HEK293 (cell line): ENCODE results near the gene SH3BP4.

Experiments
- RBAK ChIP-seq: fragments of 450-650 bp; formaldehyde crosslinking; IDR thresholded peaks from 2 replicates; pipeline ENCODE4 v1.5.1; 2016; ENCODE audit warnings: missing biosample characterization, missing genetic modification characterization
- ZBTB8A ChIP-seq: fragments of 450-650 bp; formaldehyde crosslinking; IDR thresholded peaks from 2 replicates; pipeline ENCODE4 v1.5.1; 2016; ENCODE audit warnings: missing biosample characterization, missing genetic modification characterization
- ZNF24 ChIP-seq: fragments of 450-650 bp; formaldehyde crosslinking; IDR thresholded peaks from 2 replicates; pipeline ENCODE4 v1.5.1; 2016; ENCODE audit warnings: missing biosample characterization, missing genetic modification characterization
- ZNF610 ChIP-seq: fragments of 450-650 bp; formaldehyde crosslinking; IDR thresholded peaks from 2 replicates; pipeline ENCODE4 v1.5.1; 2016; ENCODE audit warnings: missing biosample characterization, missing genetic modification characterization, borderline replicate concordance
- ZNF768 ChIP-seq: fragments of 450-650 bp; formaldehyde crosslinking; IDR thresholded peaks from 2 replicates; pipeline ENCODE4 v1.5.1; 2018; ENCODE audit warnings: missing biosample characterization, mild to moderate bottlenecking, missing genetic modification characterization
- ZNF837 ChIP-seq: fragments of 450-650 bp; formaldehyde crosslinking; IDR thresholded peaks from 2 replicates; pipeline ENCODE4 v1.5.1; 2016; ENCODE audit warnings: missing biosample characterization, missing genetic modification characterization
- TF ChIP-seq, protein P1 (sequence below): fragments of 450-650 bp; formaldehyde crosslinking; IDR thresholded peaks from 2 replicates; pipeline ENCODE4 v1.5.1; 2016; ENCODE audit warnings: missing biosample characterization, missing genetic modification characterization
- TF ChIP-seq, protein P2 (sequence below): fragments of 450-650 bp; formaldehyde crosslinking; conservative IDR thresholded peaks from 2 replicates; pipeline ENCODE4 v1.5.1; 2016; ENCODE audit warnings: low read depth, missing biosample characterization, missing genetic modification characterization

DNA sequence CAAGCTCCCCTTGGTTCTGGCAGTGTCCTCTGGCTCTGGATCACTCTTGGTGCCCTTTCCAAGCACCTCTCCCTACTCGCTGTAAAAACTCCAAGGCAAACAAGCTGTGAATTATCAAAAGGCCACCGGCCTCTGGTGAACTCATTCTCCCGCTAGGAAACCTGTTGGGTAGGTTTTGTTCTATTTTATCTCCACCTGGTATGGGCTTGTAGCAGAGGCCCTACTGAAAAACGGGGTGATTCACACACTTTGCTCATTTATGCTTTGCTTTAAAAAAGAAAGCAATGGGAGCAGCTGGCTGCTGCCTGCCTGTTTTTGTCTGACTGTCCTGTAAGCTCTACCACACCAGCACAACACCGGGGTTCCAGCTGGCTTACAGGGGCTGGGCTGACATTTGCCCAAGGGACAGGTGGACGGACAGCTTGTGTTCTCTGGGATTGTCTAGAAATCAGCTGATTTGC is 56.8 kb downstream of the SH3BP4 start:
- TF ChIP-seq, protein P1, sequence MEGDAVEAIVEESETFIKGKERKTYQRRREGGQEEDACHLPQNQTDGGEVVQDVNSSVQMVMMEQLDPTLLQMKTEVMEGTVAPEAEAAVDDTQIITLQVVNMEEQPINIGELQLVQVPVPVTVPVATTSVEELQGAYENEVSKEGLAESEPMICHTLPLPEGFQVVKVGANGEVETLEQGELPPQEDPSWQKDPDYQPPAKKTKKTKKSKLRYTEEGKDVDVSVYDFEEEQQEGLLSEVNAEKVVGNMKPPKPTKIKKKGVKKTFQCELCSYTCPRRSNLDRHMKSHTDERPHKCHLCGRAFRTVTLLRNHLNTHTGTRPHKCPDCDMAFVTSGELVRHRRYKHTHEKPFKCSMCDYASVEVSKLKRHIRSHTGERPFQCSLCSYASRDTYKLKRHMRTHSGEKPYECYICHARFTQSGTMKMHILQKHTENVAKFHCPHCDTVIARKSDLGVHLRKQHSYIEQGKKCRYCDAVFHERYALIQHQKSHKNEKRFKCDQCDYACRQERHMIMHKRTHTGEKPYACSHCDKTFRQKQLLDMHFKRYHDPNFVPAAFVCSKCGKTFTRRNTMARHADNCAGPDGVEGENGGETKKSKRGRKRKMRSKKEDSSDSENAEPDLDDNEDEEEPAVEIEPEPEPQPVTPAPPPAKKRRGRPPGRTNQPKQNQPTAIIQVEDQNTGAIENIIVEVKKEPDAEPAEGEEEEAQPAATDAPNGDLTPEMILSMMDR (tag by site-specific recombination), result no peak
- TF ChIP-seq, protein P2, sequence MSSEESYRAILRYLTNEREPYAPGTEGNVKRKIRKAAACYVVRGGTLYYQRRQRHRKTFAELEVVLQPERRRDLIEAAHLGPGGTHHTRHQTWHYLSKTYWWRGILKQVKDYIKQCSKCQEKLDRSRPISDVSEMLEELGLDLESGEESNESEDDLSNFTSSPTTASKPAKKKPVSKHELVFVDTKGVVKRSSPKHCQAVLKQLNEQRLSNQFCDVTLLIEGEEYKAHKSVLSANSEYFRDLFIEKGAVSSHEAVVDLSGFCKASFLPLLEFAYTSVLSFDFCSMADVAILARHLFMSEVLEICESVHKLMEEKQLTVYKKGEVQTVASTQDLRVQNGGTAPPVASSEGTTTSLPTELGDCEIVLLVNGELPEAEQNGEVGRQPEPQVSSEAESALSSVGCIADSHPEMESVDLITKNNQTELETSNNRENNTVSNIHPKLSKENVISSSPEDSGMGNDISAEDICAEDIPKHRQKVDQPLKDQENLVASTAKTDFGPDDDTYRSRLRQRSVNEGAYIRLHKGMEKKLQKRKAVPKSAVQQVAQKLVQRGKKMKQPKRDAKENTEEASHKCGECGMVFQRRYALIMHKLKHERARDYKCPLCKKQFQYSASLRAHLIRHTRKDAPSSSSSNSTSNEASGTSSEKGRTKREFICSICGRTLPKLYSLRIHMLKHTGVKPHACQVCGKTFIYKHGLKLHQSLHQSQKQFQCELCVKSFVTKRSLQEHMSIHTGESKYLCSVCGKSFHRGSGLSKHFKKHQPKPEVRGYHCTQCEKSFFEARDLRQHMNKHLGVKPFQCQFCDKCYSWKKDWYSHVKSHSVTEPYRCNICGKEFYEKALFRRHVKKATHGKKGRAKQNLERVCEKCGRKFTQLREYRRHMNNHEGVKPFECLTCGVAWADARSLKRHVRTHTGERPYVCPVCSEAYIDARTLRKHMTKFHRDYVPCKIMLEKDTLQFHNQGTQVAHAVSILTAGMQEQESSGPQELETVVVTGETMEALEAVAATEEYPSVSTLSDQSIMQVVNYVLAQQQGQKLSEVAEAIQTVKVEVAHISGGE (tag by site-specific recombination), result no peak
- TF ChIP-seq ZNF837 (tag by site-specific recombination), result no peak
- no peak for TF ChIP-seq ZNF610 (tag by site-specific recombination)
- TF ChIP-seq ZNF24 (tag by site-specific recombination), result no peak
- TF ChIP-seq RBAK (tag by site-specific recombination), result no peak
- TF ChIP-seq ZBTB8A (tag by site-specific recombination), result no peak
- TF ChIP-seq ZNF768 (tag by site-specific recombination), result no peak
